Endothelial cell of umbilical vein (primary cell): ENCODE measurements around the gene PPP1R3A.

ENCODE experiments used
- CTCF ChIP-seq, 2 donors: IDR thresholded peaks; 1 replicate in 1 of 2; 2 replicates in 1 of 2; pipeline ENCODE4 v1.5.1; 2011; ENCODE audit warnings: low read length in 2 of 2, mild to moderate bottlenecking in 2 of 2, moderate library complexity in 2 of 2, control low read depth in 1 of 2, inconsistent platforms in 1 of 2, low read depth in 1 of 2; ENCODE audit not compliant: insufficient read depth in 1 of 2; ENCODE audit errors: extremely low read depth in 1 of 2
- EZH2 ChIP-seq: IDR thresholded peaks from 2 replicates; pipeline ENCODE4 v1.6.1; 2012; ENCODE audit warnings: borderline replicate concordance, low read depth, mild to moderate bottlenecking, moderate library complexity, low read length, inconsistent platforms; ENCODE audit not compliant: severe bottlenecking
- FOS ChIP-seq: IDR thresholded peaks from 2 replicates; pipeline ENCODE4 v1.6.1; 2011; ENCODE audit warnings: mild to moderate bottlenecking, low read length, moderate library complexity, borderline replicate concordance; ENCODE audit not compliant: insufficient read depth
- GATA2 ChIP-seq: IDR thresholded peaks from 2 replicates; pipeline ENCODE4 v1.7.0; 2011; ENCODE audit warnings: low read depth, mild to moderate bottlenecking, moderate library complexity, mixed read lengths, low read length; ENCODE audit not compliant: insufficient read length, insufficient read depth
- JUN ChIP-seq: IDR thresholded peaks from 2 replicates; pipeline ENCODE4 v1.6.1; 2011; ENCODE audit warnings: borderline replicate concordance, low read depth; ENCODE audit not compliant: insufficient read length, insufficient read depth
- MAX ChIP-seq: IDR thresholded peaks from 2 replicates; pipeline ENCODE4 v1.6.1; 2011; ENCODE audit not compliant: insufficient read depth, insufficient read length
- POLR2A ChIP-seq: IDR thresholded peaks from 2 replicates; pipeline ENCODE4 v1.6.1; 2012; ENCODE audit warnings: low read depth, mild to moderate bottlenecking, control low read depth, low read length
- POLR2AphosphoS5 ChIP-seq: IDR thresholded peaks from 2 replicates; pipeline ENCODE4 v1.6.1; 2012; ENCODE audit warnings: low read depth, mild to moderate bottlenecking, control low read depth, low read length, moderate library complexity; ENCODE audit not compliant: insufficient read depth

- TF ChIP-seq EZH2 (no peak), MAX (no peak), POLR2A (no peak), CTCF (IDR thresholded peaks at IDR 0.05; ENCODE audit: extremely low read depth in 1 of 2, insufficient read depth in 1 of 2, low read depth in 1 of 2, low read length in 2 of 2) (no peak), FOS (no peak), POLR2AphosphoS5 (no peak), JUN (no peak), GATA2 (no peak)
These were observed 2.9 kb downstream of the PPP1R3A start for GRCh38 chr7:113915956-113916355.
